Measurements from ENCODE around the gene CDH5.

Gene CDH5

GRCh38 chr16:66395806-66396555 is 29.5 kb downstream of the CDH5 start:
- DNase-seq = no peak

GRCh38 chr16:66397736-66398433 is 31.4 kb downstream of the CDH5 start:
- DNase-seq = no peak

GRCh38 chr16:66399031-66399430 is 32.5 kb downstream of the CDH5 start:
- no peak for DNase-seq

- DNase-seq = no peak
These were observed 33.4 kb downstream of the CDH5 start for GRCh38 chr16:66399930-66400329.

- DNase-seq = no peak
These were observed 34.3 kb downstream of the CDH5 start for GRCh38 chr16:66400503-66401380.

- DNase-seq = no peak
These were observed 35.1 kb downstream of the CDH5 start for GRCh38 chr16:66401610-66402009.

- no peak for DNase-seq
These were observed 35.7 kb downstream of the CDH5 start for GRCh38 chr16:66402166-66402565.

- DNase-seq = no peak
These were observed 36.2 kb downstream of the CDH5 start for GRCh38 chr16:66402591-66403230.

- no peak for DNase-seq
These were observed 37.1 kb downstream of the CDH5 start for GRCh38 chr16:66403531-66404145.

GRCh38 chr16:66405057-66405783 is 38.7 kb downstream of the CDH5 start:
- DNase-seq = no peak

- DNase-seq = peak; percentile 80
These were observed 40.2 kb downstream of the CDH5 start for GRCh38 chr16:66406534-66407221.

- peak; percentile 24 for DNase-seq
These were observed 41.9 kb downstream of the CDH5 start for GRCh38 chr16:66408163-66409048.

GRCh38 chr16:66409156-66409555 is 42.7 kb downstream of the CDH5 start:
- DNase-seq = no peak

- DNase-seq = no peak
These were observed 45.7 kb downstream of the CDH5 start for GRCh38 chr16:66412182-66412581.

- DNase-seq = no peak
These were observed 48.4 kb downstream of the CDH5 start for GRCh38 chr16:66414891-66415290.

- DNase-seq = no peak
These were observed 49.6 kb downstream of the CDH5 start for GRCh38 chr16:66416136-66416535.

GRCh38 chr16:66416939-66417700 is 50.6 kb downstream of the CDH5 start:
- DNase-seq = no peak

- DNase-seq = no peak
These were observed 51.9 kb downstream of the CDH5 start for GRCh38 chr16:66418165-66418962.
